GM12872 (cell line): Measurements from ENCODE around the gene TAF5.

Experiments used
- TF ChIP-seq, protein P1 (sequence below): IDR thresholded peaks from 3 replicates; pipeline ENCODE4 v1.5.1; 2011; ENCODE audit warnings: low read depth, mild to moderate bottlenecking, low read length, moderate library complexity; ENCODE audit not compliant: insufficient read depth

The TAF5 gene

DNA sequence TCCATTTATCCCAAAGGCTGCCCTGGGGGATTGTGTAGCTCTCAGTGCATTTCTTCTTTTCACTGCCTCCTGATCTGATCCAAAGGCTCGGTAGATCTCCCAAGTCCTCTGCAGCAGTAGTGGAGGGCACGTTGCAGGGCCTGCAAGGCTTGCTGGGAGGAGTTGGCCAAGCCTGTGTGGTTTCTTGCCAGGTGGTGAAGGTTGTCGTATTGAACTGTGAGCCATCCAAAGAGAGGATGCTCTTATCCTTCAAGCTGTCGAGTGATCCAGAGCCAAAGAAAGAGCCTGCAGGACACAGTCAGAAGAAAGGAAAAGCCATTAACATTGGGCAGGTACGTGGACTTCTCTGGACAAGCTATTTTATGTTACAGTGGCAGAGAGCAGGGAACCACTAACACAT is 49.8 kb downstream of the TAF5 start:
- TF ChIP-seq, protein P1, sequence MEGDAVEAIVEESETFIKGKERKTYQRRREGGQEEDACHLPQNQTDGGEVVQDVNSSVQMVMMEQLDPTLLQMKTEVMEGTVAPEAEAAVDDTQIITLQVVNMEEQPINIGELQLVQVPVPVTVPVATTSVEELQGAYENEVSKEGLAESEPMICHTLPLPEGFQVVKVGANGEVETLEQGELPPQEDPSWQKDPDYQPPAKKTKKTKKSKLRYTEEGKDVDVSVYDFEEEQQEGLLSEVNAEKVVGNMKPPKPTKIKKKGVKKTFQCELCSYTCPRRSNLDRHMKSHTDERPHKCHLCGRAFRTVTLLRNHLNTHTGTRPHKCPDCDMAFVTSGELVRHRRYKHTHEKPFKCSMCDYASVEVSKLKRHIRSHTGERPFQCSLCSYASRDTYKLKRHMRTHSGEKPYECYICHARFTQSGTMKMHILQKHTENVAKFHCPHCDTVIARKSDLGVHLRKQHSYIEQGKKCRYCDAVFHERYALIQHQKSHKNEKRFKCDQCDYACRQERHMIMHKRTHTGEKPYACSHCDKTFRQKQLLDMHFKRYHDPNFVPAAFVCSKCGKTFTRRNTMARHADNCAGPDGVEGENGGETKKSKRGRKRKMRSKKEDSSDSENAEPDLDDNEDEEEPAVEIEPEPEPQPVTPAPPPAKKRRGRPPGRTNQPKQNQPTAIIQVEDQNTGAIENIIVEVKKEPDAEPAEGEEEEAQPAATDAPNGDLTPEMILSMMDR: no peak

DNA sequence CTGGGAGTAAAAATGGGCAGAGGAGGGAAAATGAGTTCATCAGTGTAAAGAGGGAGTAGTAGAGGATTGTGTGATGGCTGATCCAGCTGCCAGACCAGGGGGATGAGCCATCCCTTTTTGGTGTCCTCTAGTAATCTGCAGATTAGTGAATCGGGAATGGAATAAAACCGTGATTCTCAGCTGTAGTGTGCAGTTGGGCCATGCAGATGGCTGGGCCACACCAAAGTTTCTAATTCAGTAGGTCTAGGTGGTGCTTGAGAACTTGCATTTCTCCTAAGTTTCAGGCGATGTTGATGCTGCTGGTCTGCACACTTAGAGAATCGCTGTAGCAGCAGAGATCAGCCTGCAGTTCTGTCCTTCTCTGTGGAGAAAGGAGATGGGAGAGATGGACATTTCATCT is 51.3 kb downstream of the TAF5 start:
- TF ChIP-seq, protein P1: no peak

DNA sequence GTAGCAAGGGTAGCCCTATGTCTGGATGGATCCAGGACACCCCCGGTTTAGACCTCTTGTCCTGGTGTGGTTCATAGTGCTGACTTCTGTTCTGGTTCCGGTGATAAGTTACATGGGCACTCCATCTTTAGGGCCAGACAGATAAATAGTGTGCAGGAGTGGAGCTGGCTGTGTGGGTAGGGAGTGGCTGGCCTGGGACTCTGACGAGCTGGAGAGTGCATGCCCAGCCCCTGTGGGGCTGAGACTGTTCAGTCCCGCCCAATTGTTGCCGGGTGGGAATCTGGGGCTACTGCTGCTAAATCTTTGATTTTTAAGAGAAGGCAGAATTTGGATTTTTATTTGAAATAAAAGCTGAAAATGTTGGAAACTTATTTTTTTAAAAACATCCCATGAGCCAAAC is 56.0 kb downstream of the TAF5 start:
- TF ChIP-seq, protein P1: no peak

DNA sequence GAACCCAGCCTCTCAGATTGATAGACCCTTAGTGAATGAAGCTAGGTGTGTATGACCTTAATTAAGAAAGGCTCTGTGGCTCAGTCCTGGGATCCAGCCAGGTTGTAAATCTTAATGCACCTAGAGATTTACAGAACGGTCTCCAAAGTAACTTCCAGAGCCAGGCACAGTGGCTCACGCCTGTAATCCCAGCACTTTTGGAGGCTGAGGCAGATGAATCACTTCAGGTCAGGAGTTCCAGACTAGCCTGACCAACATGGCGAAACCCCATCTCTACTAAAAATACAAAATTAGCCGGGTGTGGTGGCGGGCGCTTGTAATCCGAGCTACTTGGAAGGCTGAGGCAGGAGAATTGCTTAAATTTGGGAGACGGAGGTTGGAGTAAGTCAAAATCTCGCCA is 60.1 kb downstream of the TAF5 start:
- TF ChIP-seq, protein P1: no peak

DNA sequence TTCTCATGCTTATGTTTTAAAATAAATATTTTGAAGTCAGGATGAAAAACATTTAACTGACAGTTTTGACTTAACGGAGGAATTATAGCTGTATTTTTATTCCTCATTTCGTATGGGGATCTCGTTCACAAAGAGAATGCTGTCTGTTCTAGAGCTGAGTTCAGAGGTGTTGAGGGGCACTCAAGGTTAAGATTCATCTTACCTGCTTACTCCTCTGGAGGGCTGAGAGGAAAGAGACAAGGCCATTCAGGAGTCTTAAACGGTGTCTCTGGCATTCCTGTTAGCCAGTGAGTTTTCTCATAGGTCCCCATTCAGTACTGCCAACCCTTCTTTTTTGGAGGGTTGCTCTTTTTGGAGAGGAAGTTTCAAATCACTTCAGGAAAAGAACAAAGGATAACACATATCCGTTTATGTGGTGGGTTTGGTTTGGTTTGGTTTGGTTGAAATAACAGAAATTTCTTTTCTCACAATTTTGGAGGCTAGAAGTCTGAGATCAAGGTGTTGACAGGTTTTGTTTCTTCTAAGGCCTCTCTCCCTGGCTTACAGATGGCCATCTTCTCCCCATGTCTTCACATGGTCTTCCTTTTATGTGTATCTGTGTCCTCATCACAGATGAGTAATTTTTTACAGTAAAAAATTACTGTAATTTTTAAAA is 61.3 kb downstream of the TAF5 start:
- TF ChIP-seq, protein P1: no peak

DNA sequence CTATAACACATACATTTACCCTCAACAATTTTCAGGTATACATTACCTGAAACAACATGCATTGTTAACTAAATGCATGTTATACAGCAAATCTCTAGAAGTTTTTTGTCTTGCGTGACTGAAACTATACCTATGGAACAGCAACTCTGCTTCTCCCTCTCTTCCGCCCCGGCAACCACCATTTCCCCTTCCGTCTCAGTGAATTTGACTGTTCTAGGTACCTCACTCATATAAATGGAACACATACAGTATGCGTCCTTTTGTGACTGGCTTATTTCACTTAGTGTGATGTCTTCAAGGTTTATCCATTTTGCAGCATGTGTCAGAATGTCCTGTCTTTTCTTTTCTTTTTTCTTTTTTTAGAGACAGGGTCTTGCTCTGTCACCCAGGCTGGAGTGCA is 61.9 kb downstream of the TAF5 start:
- TF ChIP-seq, protein P1: no peak

DNA sequence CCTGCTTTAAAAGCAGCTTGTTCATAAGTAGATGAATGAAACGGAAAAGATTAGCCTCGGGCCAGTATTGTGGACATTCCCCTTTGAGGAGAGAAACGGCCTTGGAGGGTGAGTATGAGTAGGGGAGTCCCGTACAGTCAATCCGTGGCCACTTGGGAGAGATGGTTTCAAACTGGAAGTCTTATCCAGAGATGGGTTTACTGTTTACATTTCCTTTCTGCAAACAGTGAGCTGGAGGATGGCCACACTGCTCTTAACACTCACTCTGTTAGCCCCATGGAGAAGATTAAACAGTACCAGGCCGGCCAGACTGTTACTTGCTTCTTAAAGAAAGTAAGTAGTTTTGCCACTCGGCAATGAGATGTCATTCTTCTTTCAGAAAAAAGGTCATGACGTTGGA is 64.1 kb downstream of the TAF5 start:
- TF ChIP-seq, protein P1: no peak

DNA sequence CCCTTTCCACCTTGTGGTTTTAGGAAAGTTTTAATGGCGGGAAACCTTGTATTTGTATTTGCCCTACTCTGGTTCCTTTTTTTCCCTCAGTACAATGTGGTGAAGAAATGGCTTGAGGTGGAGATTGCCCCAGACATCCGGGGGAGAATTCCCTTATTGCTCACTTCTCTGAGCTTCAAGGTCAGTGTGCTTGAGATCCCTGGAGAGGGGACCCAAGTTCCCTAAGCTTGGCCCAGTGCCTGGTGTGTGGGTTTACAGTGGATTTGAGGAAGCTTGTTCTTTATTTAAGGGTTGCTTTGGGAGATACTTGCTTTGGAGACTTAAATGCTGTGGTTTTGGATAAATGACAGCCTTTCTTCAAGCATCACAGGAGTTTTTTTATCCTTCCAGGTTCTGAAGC is 66.1 kb downstream of the TAF5 start:
- TF ChIP-seq, protein P1: no peak
